ENCODE data around the gene LRRC10B. TPM values are rescaled to one million over a fixed set of nuclear protein-coding genes. Genes with fewer than 3 reads are reported as not detected.

Gene LRRC10B
- total and polyA plus RNA-seq, 12 donors: 0.33 to 2.6 (median 0.70) TPM; not detected in 1

- ATAC-seq (peak in 5 of 8 donors; percentile 32 to 59 (median 40)), DNase-seq (peak; percentile 36 to 62)
- WGBS, 2 donors: 72 to 78% methylated on average over 7 of the region's 7 CpGs
- peaks cover 0 to 15% (median 7%) of the 10 kb centered on the region in 9 donors for H3K4me1 ChIP-seq
- intact Hi-C loops (cut with DNase I): no loop called here
- H3K4me3 ChIP-seq: no peak overlapping the region
- H3K36me3 ChIP-seq: peaks cover 0 to 44% (median 0%) of the 10 kb centered on the region in 9 donors
- TF ChIP-seq CTCF (IDR thresholded peaks at IDR 0.05): no peak
- H3K27ac ChIP-seq: peak overlapping the region in 7 of 10 donors; percentile 5 to 55 (median 48)
- H3K27me3 ChIP-seq: no peaks in the 10 kb centered on the region
- no peaks in the 10 kb centered on the region for H3K9me3 ChIP-seq
Measured at GRCh38 chr11:61468002-61468401, 40.5 kb upstream of the LRRC10B start.

GRCh38 chr11:61472282-61472681 lies 36.3 kb upstream of the LRRC10B start:
- Histone ChIP-seq H3K27me3 (no peaks in the 10 kb centered on the region), H3K36me3 (peaks cover 0 to 47% (median 0%) of the 10 kb centered on the region in 9 donors), H3K27ac (peak overlapping the region; percentile 52 to 85 (median 78)), H3K9me3 (peaks cover 0 to 9% (median 0%) of the 10 kb centered on the region in 11 donors), H3K4me3 (no peak overlapping the region), H3K4me1 (peaks cover under 1 to 27% (median 10%) of the 10 kb centered on the region in 9 donors)
- ATAC-seq: peak; percentile 61 to 82 (median 76)
- TF ChIP-seq CTCF (IDR thresholded peaks at IDR 0.05): no peak
- DNase-seq: peak; percentile 63 to 71
- 56 to 59% methylated on average over 5 of the region's 5 CpGs for WGBS, 2 donors
- intact Hi-C loops (cut with DNase I): loop anchor here in 4 of 10 donors (10.0 kb wide), 2 partner anchors 103 to 163 kb away; no protein-coding TSS in a partner anchor

GRCh38 chr11:61472868-61473267 lies 35.7 kb upstream of the LRRC10B start:
- ATAC-seq (peak in 6 of 8 donors; percentile 32 to 75 (median 51)), DNase-seq (peak in 1 of 2 donors; percentile 57)
- H3K4me3 ChIP-seq: no peak overlapping the region
- peaks cover 0 to 9% (median 0%) of the 10 kb centered on the region in 11 donors for H3K9me3 ChIP-seq
- peaks cover 0 to 46% (median 0%) of the 10 kb centered on the region in 9 donors for H3K36me3 ChIP-seq
- TF ChIP-seq CTCF (IDR thresholded peaks at IDR 0.05): no peak
- peak overlapping the region; percentile 32 to 85 (median 78) for H3K27ac ChIP-seq
- intact Hi-C loops (cut with DNase I): loop anchor here in 4 of 10 donors (10.0 kb wide), 2 partner anchors 102 to 162 kb away; no protein-coding TSS in a partner anchor
- H3K27me3 ChIP-seq: no peaks in the 10 kb centered on the region
- peaks cover 3 to 33% (median 16%) of the 10 kb centered on the region in 9 donors for H3K4me1 ChIP-seq
- WGBS, 2 donors: 61% methylated on average over 5 of the region's 5 CpGs

DNA sequence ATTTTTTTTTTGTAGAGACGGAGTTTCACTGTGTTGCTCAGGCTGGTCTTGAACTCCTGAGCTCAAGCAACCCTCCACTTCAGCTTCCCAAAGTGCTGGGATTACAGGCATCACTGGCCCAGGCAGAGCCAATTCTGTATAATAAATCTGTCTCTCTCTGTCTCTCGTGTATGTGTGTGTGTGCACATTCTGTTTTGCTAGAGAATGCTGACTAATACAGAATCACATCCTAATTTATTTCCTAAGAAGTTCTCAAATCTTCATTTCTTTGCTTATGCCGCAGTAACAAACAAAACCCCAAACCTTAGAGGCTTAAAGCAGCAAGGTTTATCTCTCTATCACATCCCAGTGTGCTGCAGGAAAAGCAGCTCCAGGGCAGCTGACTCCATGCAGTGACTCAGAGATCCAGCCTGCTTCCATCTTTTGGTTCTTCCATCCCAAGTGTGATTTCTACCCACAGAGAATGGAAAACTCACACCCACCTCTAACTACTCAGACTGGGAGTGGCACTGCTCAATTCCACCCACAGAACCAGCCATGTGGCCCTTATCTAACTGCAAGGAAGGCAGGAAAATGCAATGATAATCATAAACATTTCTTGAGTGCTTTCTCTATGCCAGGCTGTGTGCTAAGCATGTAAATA lies 35.1 kb upstream of the LRRC10B start:
- no peak overlapping the region for H3K4me3 ChIP-seq
- H3K27me3 ChIP-seq: no peaks in the 10 kb centered on the region
- peaks cover 3 to 35% (median 19%) of the 10 kb centered on the region in 9 donors for H3K4me1 ChIP-seq
- TF ChIP-seq CTCF (IDR thresholded peaks at IDR 0.05): no peak
- DNase-seq: no peak
- peaks cover 0 to 39% (median 0%) of the 10 kb centered on the region in 9 donors for H3K36me3 ChIP-seq
- no peak for ATAC-seq
- peaks cover 0 to 9% (median 0%) of the 10 kb centered on the region in 11 donors for H3K9me3 ChIP-seq
- WGBS, 2 donors: 86 to 91% methylated on average over 3 of the region's 3 CpGs
- intact Hi-C loops (cut with DNase I): loop anchor here in 4 of 10 donors (10.0 kb wide), 2 partner anchors 101 to 161 kb away; no protein-coding TSS in a partner anchor
- peak overlapping the region in 7 of 10 donors; percentile 3 to 85 (median 78) for H3K27ac ChIP-seq

Data from heart right ventricle (tissue), 16 donors.